NCI-H748 (cell line): ENCODE measurements around the gene CDYL.

Source experiments
- DNase-seq: peaks from one replicate; lab custom pipeline; 2025; ENCODE audit not compliant: unreplicated experiment; lab: John Stamatoyannopoulos, UW

The CDYL gene

DNA sequence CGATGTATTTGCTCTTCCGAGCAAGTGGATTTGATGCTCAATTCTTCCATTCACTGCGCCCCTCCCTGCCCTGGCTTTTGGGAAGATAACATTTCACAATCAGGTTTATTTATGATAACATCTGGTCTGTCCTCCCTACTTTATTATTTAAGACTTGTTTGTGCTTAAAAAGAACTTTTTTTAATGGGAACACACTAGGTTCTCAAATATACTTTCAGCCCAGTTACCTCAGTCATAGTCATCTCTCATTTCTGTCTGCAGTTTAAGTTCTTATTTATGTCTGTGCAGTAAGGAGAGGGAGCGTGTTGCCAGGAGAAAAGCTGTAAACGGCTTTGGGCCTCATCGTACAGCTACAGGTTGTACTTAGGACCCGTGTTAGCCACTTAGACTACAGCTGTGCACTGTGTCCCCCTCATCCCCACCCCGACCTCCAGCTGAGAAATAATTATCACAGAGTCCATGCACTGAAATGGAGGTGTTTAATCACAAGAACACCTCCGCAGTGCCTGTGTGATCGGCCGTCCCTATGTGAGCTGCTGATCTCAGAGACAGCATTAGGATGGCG is 128.3 kb downstream of the CDYL start:
- no peak for DNase-seq

DNA sequence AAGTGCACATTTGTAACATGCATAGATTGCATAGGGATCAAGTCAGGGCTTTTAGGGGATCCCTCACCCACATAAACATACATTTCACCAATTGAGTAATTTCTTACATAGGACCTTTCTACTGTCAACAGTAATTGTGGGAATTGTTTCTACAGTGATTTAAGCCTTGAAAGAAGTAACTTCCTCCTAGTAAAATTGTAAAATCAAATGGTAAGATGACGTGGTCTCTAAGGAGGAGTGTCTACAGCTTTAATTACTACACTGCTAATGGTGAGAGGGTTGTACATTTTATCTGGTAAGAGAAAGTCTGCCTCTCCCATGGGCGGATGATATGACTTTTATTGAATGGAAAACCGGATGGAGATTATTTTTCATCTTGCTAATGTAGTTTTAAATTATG is 129.6 kb downstream of the CDYL start:
- no peak for DNase-seq

DNA sequence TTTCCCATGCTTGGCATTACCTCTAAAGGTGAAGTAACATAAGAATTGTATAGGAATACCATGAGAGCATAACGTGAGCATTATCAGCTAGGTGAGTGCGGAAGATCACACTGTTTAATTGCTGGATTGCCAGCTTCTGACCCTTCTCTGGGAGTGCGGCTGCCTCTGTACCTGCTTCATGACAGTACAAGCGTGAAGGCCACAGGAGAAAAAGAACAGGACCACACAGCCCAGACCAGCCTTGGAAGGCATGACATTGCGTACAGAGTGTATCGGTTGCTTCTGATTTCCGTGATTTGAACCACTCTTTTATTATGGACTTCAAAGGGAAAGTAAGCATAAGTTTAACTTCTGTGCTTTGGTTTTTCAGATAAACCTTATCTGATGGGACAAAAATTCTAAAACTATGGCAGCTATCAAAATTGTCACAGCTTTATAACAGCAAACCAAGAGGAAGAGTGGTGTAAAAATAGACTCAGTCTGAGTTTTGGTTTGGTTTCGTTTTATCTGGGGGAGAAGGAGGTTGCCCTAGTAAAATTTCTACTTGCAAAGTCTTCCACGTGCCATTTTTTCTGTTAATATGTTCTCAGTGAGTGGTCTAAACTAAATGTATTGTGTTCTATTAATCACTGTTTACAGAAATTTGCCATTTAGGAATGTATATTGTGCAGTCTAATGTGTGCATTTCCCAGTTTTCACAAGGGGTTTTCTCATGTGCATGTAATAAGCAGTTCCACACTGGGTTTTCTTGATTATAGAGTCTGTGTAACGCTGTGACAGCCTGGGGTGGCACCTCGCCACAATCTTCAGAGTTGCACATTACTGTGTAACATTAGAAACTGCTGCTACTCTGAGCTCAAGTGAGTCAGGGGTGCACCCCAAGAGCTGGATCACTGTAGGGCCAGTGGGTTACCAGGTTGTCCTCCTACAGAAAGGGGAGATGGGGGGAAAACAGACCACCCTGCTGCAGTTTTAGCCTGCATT is 130.4 kb downstream of the CDYL start:
- no peak for DNase-seq

DNA sequence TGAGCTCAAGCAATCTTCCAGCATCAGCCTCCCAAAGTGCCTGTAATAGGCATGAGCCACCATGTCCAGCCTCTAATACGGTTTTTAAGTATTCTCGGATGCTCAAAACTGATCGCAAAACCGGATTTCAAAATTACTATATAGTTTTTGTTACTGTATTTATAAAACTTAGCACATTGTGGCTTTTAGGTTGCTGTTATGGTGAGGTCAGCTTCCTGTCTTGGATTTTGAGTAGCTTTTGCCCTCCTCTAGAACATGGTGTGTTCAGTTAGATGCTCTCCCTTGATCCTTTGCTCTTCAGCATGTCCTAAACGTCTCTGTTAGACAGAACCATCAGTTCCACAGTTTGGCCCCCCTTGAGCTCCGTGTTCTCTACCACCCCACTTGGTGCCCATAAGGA is 131.4 kb downstream of the CDYL start:
- DNase-seq, result no peak

DNA sequence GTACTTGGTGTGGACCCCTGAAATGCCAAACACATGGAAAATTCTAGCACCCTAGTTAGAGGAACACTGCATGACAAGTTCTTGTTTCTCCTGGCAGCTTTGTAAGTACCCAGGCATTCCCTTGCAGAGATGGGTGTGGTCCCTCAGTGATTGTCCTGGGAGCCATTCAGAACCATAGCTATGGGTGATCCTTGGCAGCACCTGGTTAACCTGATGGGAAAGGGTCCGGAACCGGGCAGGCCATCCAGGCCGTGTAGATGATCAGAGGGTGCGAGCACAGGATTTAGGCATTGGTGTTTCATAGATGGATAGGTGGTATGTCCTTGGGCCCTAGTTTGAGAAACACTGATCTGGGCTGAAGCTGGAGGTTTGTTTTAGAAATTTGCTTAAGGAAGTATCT is 131.9 kb downstream of the CDYL start:
- no peak for DNase-seq

DNA sequence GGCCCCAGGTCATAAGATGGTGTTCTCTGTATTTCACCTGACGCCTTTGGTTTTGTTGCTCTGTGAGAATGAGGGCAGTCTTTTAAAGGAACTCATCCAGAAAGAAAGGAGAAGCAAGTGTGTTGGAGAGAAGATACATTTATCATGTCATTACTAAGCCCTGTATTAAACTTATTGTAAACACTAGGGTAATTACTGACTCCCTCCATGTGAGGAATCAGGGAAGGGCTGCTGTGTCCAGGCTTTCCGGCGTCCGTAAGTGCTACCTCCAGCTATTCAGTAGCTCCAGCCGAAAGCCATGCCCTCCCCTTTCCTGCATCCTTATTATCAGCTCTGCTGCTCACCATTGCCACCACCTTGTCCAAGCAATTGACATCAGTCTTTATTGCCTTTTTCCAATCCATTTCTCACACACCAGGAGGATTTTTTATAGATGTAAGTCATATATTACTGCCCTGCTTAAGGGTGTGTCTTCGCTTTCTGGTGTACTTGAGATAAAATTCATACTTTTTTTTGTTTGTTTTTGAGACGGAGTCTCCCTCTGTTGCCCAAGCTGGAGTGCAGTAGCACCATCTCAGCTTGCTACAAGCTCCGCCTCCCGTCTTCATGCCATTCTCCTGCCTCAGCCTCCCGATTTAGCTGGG is 133.0 kb downstream of the CDYL start:
- DNase-seq, result no peak

DNA sequence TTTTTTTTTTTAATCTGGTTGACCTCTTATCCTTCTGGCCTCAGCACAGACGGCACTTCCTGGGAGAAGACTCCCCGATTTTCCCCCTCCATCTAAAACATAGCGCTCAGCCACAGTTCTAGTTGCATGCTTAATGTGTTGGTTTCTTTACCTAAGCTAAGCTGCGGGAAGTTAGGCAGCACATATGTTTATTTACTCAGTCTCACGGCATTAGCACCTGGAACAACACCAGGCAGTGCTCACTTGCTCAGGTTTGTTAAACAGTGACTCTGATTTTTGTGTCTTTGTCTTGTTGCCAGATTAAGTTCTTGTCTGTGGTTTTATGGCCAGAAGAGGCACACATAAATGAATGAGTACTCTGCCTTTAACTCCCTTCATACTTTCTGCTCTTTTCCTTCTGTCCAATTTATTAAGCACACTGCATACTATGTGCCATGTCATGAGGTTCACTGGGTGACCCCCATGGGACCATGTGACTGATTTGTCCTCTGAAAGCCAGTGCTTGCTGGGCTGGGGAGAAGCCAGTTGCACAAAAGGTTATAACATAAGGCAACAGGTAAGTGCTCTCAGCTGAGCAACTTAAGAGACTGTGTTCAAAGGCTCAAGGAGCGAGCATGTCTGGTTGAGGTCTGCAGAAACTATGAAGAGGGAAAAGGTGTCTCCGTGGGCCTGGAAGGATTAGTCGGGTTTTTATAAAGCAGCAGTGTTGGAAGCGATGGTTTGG is 134.0 kb downstream of the CDYL start:
- peak; percentile 76 for DNase-seq

DNA sequence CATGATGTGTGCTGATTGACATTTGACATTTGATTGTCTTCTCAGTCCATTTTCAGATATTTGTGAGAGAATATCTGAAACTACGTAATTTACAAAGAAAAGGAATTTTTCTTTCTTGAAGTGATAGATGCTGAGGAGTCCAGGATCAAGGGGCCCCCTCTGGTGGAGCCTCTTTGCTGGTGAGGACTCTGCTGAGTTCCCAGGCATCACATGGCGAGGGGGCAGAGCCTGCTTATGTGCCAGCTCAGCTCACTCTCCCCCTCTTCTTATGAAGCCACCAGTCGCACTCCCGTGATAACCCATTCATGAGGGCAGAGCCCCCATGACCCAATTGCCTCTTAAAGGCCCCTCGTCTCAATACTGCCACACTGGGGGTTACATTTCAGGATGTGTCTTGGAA is 136.4 kb downstream of the CDYL start:
- DNase-seq, result no peak

DNA sequence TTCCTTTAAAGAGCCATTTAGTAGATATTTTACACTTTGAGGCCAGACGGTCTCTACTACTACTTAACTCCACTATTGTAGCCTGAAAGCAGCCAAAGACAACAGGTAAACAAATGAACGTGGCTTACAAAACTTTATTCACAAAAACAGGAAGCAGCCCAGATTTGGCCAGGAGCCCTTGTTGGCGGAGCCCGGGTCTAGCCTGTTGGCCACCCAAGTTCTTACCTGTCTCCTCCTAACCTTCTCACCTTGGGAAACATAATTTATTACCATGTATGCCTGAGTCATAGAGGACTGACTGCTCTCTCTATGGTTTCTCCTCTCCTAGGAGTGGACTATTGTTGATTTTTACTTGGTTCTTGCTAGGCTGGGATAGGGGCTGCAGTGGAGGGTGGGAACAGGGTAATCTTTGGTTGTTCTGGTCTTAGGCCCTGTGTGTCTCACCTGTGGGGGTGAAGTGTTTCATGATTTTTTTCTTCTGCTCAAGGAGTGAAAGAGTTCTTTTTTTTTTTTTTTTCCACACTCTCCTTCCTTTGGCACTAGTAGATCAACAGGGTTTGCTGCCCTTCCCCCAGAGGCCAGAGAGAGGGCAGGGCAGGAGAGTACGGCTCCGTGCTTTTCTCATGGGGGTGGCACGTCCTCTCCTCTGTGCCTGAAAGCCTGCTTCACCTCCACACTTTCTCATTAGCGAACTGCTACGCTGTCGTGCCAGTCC is 137.7 kb downstream of the CDYL start:
- DNase-seq, result no peak

DNA sequence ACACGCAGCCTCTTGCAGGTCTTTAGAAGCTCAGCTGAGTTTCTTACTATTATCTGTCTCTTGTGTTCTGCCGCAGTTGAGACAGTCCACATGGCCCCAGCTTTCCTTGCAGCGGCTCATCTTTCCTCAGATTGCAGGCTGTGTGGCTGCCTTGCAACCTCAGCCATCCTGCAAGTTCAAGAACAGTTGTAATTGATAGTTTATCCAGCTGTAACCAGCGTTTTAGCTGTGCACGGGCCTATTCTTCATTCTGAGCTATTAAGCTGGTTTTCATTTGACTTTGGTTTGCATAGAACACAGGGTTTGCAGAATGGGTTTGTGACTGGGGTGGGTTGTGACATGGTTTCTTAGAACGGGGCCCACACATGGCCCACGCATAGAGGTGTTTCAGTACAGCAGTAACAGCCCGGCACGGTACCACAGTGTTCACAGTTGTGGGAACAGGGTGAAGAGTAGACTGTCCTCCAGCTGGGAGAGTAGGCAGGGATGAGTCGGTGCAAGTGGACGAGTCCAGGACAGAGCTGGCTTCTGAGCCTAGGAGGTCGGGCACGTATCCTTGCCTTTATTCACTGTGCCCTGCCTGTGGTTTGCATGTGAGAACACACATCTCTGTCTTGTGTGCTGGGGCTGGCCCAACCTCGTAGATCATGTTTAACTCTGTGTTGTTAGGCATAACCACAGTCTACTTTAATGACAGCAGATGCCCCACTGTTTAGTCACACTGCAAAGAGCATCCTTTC is 138.4 kb downstream of the CDYL start:
- no peak for DNase-seq

DNA sequence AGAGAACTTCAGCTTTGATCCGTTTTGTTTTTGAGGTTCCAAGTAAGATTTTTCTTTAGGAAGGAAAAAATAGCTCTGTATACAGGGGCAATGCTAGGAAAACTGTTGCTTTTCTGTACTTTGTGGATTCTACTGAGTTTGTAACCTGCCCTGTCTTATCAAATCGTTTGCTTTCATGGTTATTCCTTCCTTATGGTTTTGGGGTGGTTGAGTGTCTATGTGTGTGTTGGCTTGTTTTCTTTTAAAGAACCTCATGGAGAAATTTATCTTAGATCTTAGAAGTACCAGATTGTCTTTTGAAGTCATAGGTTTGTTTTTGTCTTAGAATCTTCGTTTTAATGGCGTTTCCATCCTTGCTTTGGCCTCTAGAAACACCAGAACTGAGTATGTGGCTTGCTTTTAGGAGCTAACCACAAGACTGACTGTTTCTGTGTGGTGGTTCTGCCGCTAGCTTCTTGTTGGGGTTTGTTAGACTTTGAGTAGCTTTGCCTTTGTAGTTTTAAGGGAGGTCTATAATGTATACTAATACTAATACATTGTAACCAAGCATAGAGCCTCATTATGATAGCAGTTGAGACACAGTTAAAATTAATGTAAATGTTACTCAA is 140.9 kb downstream of the CDYL start:
- DNase-seq, result no peak

DNA sequence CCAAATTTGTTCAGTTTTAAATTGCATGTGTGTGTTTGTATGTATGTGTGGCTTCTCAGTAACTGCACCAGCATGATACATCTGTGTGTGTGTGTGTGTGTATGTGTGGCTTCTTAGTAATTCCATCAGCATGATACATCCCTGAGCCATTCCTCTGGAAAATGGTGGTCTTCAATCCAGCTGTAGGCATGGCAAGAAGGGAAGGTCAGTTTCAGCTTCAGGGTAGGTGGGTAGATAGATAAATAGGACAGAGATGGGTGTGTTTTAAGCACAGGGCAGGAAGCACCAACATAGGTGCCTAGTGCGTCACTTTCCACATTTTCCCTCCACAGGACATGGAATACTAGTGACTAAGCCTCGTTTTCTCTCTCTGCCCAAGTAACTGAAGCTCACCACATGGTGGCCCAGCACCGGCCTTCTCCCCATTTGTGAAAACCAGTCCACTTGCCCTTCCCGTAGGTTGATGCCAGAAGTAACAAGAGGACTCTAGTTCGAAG is 144.8 kb downstream of the CDYL start:
- no peak for DNase-seq

DNA sequence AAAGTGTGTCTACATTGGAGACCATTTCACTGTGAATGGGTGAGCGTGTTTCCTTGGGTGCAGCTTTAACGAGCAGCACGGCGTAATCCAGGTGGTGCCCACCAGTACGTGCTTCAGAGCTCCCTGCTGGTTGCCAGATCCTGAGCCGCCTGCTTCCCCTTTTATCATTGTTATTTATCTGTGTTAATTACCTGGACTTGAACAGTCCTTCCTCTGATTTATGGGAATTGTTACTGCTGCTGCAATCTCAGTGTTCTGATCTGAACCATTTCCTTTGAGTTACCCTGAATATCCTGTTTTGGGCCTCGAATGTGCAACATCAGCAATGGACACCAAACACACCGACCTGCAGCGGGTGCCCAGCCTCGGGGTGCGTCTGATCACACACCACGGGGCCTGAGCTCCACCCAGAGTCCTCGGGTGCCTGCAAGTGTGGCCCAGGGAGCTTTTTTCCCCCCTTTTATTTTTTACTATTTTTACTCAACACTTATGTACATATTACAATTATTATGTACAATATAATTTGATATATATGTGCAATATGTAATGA is 146.4 kb downstream of the CDYL start:
- peak; percentile 28 for DNase-seq

DNA sequence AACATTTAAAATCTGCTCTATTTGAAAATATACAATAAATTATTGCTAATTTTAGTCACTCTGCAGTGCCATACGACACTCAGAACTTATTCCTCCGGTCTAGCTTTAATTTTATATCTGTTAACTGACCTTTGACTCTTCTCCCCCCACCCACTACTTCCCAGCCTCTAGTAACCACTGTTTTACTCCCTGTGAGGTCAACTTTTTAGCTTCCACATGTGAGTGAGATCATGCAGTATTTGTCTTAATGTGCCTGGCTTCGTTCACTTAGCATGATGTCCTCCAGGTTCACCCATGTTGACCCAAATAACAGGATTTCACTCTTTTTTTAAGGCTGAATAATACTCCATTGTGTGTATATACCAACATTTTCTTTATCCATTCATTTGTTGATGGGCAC is 146.9 kb downstream of the CDYL start:
- no peak for DNase-seq

DNA sequence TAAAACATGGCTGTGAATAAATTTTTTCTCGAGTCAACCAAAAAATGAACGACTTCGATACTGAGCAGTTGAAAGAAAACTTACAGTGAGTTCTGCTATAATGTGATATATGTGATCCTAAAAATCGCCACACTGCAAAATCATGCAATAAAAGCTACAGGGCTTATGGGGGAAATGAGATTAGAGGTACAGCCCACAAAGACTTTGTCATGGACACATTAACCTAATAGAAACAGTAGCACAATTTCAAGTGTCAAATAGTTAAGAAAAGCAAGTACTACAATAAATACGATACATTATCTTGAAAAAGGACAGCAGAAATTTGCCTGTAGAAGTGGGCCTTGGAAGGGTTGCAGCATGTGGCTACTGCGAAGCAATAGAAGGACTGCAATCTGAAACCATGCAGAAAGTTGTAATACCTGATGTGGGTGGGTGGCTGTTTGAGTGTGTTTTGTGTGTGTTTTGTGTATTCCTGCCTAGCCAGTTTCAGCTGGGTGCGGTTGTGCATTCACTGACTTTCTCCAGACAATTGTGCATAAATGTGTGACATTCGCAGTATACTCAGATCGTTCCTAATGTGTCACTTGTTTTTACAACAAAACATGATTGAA is 148.6 kb downstream of the CDYL start:
- DNase-seq, result no peak

DNA sequence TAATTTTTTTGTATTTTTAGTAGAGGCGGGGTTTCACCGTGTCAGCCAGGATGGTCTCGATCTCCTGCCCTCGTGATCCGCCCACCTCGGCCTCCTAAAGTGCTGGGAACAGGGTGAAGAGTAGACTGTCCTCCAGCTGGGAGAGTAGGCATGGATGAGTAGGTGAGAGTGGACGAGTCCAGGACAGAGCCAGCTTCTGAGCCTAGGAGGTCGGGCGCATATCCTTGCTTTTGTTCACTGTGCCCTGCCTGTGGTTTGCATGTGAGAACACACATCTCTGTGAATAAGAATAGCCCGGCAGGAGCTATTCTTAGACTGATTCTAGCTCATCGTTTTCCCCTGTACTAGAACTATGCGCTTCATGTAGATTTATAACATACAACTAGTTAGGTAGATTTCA is 149.4 kb downstream of the CDYL start:
- no peak for DNase-seq

DNA sequence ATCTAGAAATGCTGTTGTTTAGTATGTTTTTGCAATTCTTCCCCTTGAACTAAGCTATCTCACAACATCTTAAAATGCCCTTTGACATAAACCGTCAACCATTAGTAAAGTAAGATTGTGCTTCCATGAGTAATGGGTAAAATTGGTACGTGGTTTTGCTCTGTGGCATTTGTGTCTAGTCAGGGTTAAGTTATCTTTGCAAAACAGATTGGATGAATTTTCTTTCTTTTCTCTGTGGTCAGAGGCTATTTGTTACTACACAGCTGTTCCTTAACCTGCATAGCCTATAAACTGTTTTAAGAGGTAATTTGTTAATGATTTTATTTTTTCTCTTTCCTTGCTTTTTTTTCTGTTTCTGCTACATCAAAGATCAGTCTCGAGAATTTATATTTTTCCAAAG is 152.2 kb downstream of the CDYL start:
- no peak for DNase-seq

DNA sequence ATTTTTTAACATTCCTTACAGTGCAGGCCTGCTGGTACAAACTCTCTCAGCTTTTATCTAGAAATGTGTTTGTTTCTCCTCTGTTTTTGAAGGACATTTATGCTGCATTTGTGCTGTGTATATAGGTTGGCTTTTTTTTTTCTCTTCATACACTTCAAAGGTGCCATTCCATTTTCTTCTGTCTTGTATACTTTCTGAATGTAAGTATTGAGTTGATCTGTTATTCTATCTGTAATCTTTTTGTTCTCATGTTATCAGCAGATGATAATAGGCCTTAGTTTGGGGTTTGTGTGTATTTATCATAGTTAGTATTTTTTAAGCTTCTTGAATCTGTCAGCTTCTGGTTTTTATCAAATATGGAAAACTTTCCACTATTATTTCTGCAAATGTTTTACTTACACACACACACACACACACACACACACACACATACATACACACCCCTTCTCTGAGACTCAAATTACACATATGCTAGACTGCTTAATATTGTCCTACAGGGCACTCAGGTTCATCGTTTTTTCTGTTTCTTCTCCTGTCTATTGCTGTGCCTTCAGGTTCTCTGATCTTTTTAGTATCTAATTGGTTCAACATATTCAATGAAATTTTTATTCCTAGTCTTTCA is 153.0 kb downstream of the CDYL start:
- DNase-seq, result no peak
